Liver (tissue), 9 donors: ENCODE data around the gene TMED1. TPM values are rescaled to one million over a fixed set of nuclear protein-coding genes. Genes with fewer than 3 reads are reported as not detected.

Source experiments
- DNase-seq: peaks from one replicate; pipeline ENCODE4 v3.0.0-alpha.2; 2017; ENCODE audit warnings: low spot score
- H3K27ac ChIP-seq, 2 donors: one replicate each; pipeline ENCODE4 v1.7.0; 2013; ENCODE audit warnings: inconsistent platforms in 2 of 2, low read length in 2 of 2, control low read depth in 1 of 2, low read depth in 1 of 2, mild to moderate bottlenecking in 1 of 2
- H3K27me3 ChIP-seq, 4 donors: one replicate each; pipeline versions ENCODE4 v1.6.1 to v1.7.0; 2013; ENCODE audit warnings: low read length in 3 of 4, inconsistent platforms in 1 of 4, mild to moderate bottlenecking in 1 of 4, moderate library complexity in 1 of 4; ENCODE audit not compliant: control insufficient read depth in 4 of 4, insufficient read depth in 4 of 4
- H3K36me3 ChIP-seq, 4 donors: one replicate each; pipeline versions ENCODE4 v1.6.1 to v1.7.0; 2013; ENCODE audit warnings: low read length in 3 of 4, mild to moderate bottlenecking in 3 of 4, low read depth in 1 of 4, moderate library complexity in 1 of 4; ENCODE audit not compliant: control insufficient read depth in 4 of 4, insufficient read depth in 3 of 4
- H3K4me1 ChIP-seq, 4 donors: one replicate each; pipeline versions ENCODE4 v1.6.1 to v1.7.0; 2013; ENCODE audit warnings: low read length in 3 of 4, mild to moderate bottlenecking in 3 of 4, moderate library complexity in 1 of 4; ENCODE audit not compliant: control insufficient read depth in 4 of 4, insufficient read depth in 4 of 4
- H3K4me3 ChIP-seq, 3 donors: one replicate each; pipeline versions ENCODE4 v1.6.1 to v1.7.0; 2013; ENCODE audit warnings: low read length in 3 of 3, control low read depth in 1 of 3, low read depth in 1 of 3, mild to moderate bottlenecking in 1 of 3
- H3K9ac ChIP-seq, 2 donors: one replicate each; pipeline ENCODE4 v1.7.0; 2013; ENCODE audit warnings: low read length in 2 of 2, mild to moderate bottlenecking in 2 of 2, moderate library complexity in 2 of 2, control low read depth in 1 of 2, low read depth in 1 of 2
- H3K9me3 ChIP-seq, 4 donors: one replicate each; pipeline versions ENCODE4 v1.6.1 to v1.7.0; 2013; ENCODE audit warnings: low read length in 3 of 4; ENCODE audit not compliant: control insufficient read depth in 4 of 4
- CTCF ChIP-seq: fragments of 150-350 bp; IDR thresholded peaks from 2 replicates; pipeline ENCODE4 v1.5.1; 2017; ENCODE audit warnings: improper control_type of control experiment, low read depth, low read length; ENCODE audit not compliant: missing input control
- EGR1 ChIP-seq, 2 donors: IDR thresholded peaks; 2 replicates each; pipeline ENCODE4 v1.6.1; 2016 to 2018; ENCODE audit warnings: antibody characterized with exemption in 2 of 2, low read depth in 2 of 2
- FOXA1 ChIP-seq: IDR thresholded peaks from 2 replicates; pipeline ENCODE4 v1.6.1; 2016; ENCODE audit warnings: antibody characterized with exemption
- FOXA2 ChIP-seq: IDR thresholded peaks from 2 replicates; pipeline ENCODE4 v1.6.1; 2016; ENCODE audit warnings: antibody characterized with exemption
- GABPA ChIP-seq, 2 donors: IDR thresholded peaks in 1 of 2; conservative IDR thresholded peaks in 1 of 2; 2 replicates each; pipeline ENCODE4 v1.6.1; 2016; ENCODE audit warnings: antibody characterized with exemption in 2 of 2, mild to moderate bottlenecking in 1 of 2, moderate library complexity in 1 of 2
- HNF4A ChIP-seq, 2 donors: conservative IDR thresholded peaks; 2 replicates each; pipeline ENCODE4 v1.6.1; 2016; ENCODE audit warnings: antibody characterized with exemption in 2 of 2, mild to moderate bottlenecking in 2 of 2
- HNF4G ChIP-seq: IDR thresholded peaks from 2 replicates; pipeline ENCODE4 v1.6.1; 2016; ENCODE audit warnings: antibody characterized with exemption
- JUND ChIP-seq, 2 donors: IDR thresholded peaks; 2 replicates each; pipeline ENCODE4 v1.6.1; 2016; ENCODE audit warnings: antibody characterized with exemption in 2 of 2
- NR2F2 ChIP-seq: IDR thresholded peaks from 2 replicates; pipeline ENCODE4 v1.6.1; 2016; ENCODE audit warnings: antibody characterized with exemption
- RAD21 ChIP-seq, 2 donors: IDR thresholded peaks; 2 replicates each; pipeline ENCODE4 v1.6.1; 2016; ENCODE audit warnings: antibody characterized with exemption in 2 of 2, mild to moderate bottlenecking in 2 of 2
- RXRA ChIP-seq, 2 donors: IDR thresholded peaks; 2 replicates each; pipeline ENCODE4 v1.6.1; 2017 to 2018; ENCODE audit warnings: antibody characterized with exemption in 2 of 2, mild to moderate bottlenecking in 1 of 2
- SP1 ChIP-seq: IDR thresholded peaks from 2 replicates; pipeline ENCODE4 v1.6.1; 2018; ENCODE audit warnings: antibody characterized with exemption, mild to moderate bottlenecking
- TAF1 ChIP-seq: conservative IDR thresholded peaks from 2 replicates; pipeline ENCODE4 v1.6.1; 2016; ENCODE audit warnings: antibody characterized with exemption, mild to moderate bottlenecking
- YY1 ChIP-seq: IDR thresholded peaks from 2 replicates; pipeline ENCODE4 v1.6.1; 2016; ENCODE audit warnings: antibody characterized with exemption, mild to moderate bottlenecking
- WGBS: extraction: QIAGEN DNeasy Blood & Tissue Kit; methylation state at CpG from one replicate; pipeline ENCODE4 v1.1.7; 2013; 5-methylcytosine and 5-hydroxymethylcytosine counted together
- polyA plus RNA-seq, 2 donors: library from polyadenylated mRNA; stranded (reverse) in 1 of 2; unstranded in 1 of 2; fragments of 200-250 nt in 1 of 2; fragments of >200 nt in 1 of 2; fragmentation: Nextera tagmentation in 1 of 2; extraction: Ambion mirVana in 1 of 2; gene quantifications; one replicate each; pipeline versions ENCODE4 v1.2.1 to v1.2.3, GENCODE V29; 2013 to 2015
- total RNA-seq, 2 donors: library from RNA; depleted of rRNA; stranded (reverse); fragments of >200 nt; gene quantifications; one replicate each; pipeline ENCODE4 v1.2.3, GENCODE V29; 2014
- TF ChIP-seq, protein P1 (sequence below): IDR thresholded peaks from 2 replicates; pipeline ENCODE4 v1.6.1; 2016; ENCODE audit warnings: antibody characterized with exemption, mild to moderate bottlenecking
- TF ChIP-seq, protein P2 (sequence below): IDR thresholded peaks from 2 replicates; pipeline ENCODE4 v1.6.1; 2016; ENCODE audit warnings: antibody characterized with exemption
- TF ChIP-seq, protein P3 (sequence below): IDR thresholded peaks from 2 replicates; pipeline ENCODE4 v1.6.1; 2016; ENCODE audit warnings: antibody characterized with exemption
- TF ChIP-seq, protein P4 (sequence below): IDR thresholded peaks from 2 replicates; pipeline ENCODE4 v1.6.1; 2016; ENCODE audit warnings: antibody characterized with exemption
- donor health status: healthy.
- donor health status: healthy.
- donor health status: healthy.
- donor health status: healthy.
- donor health status: healthy.

Gene TMED1
- total and polyA plus RNA-seq, 4 donors: 17.8 to 34.7 (median 26.6) TPM

DNA sequence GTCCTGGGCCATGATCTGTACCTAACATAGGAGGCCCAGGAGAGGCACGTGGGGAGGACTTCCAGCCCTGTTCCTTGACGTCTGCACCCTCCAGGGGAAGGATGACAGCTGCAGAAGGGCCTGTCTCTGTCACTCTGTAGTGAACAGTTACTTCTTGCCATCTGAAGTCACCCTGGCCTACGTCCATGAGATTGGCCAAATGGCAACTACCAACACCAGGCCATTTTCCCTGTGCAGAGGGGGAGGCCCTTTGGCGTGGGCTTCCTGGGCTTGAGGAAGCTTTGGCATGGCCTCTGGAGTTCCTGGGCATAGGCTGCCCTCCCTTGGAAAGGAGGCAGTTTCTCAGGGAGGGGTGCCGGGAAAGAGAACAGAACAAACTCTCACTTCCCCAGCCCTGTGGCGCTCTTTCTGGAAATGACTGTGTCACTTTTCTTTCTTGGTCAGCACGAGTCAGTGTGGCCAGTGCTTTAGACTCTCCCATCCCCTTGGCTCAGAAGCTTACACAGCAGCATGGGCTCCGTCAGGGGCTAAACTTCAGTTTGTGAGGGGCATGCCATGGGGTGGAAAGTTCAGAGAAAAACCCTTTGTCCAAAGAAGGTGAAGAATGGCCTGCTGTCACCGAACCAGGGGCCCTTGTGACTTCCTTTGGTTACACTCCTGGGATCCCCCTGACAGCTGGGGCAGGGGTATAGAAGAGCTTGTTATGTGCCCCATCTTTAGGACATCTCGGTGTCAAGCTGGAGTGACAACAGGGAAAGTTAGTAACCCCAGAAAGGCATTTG lies 40.6 kb upstream of the TMED1 start:
- peaks cover 15 to 29% (median 22%) of the 10 kb centered on the region in 4 donors for H3K4me1 ChIP-seq
- no peaks in the 10 kb centered on the region for H3K9me3 ChIP-seq
- no peaks in the 10 kb centered on the region for H3K36me3 ChIP-seq
- DNase-seq: no peak
- 81% methylated on average over 10 of the region's 10 CpGs for WGBS
- H3K9ac ChIP-seq: no peak overlapping the region
- H3K27ac ChIP-seq: peak overlapping the region in 1 of 2 donors; percentile 23
- no peak for TF ChIP-seq CTCF
- TF ChIP-seq FOXA1: no peak
- TF ChIP-seq RAD21 (IDR thresholded peaks at IDR 0.05): no peak
- TF ChIP-seq, protein P1, sequence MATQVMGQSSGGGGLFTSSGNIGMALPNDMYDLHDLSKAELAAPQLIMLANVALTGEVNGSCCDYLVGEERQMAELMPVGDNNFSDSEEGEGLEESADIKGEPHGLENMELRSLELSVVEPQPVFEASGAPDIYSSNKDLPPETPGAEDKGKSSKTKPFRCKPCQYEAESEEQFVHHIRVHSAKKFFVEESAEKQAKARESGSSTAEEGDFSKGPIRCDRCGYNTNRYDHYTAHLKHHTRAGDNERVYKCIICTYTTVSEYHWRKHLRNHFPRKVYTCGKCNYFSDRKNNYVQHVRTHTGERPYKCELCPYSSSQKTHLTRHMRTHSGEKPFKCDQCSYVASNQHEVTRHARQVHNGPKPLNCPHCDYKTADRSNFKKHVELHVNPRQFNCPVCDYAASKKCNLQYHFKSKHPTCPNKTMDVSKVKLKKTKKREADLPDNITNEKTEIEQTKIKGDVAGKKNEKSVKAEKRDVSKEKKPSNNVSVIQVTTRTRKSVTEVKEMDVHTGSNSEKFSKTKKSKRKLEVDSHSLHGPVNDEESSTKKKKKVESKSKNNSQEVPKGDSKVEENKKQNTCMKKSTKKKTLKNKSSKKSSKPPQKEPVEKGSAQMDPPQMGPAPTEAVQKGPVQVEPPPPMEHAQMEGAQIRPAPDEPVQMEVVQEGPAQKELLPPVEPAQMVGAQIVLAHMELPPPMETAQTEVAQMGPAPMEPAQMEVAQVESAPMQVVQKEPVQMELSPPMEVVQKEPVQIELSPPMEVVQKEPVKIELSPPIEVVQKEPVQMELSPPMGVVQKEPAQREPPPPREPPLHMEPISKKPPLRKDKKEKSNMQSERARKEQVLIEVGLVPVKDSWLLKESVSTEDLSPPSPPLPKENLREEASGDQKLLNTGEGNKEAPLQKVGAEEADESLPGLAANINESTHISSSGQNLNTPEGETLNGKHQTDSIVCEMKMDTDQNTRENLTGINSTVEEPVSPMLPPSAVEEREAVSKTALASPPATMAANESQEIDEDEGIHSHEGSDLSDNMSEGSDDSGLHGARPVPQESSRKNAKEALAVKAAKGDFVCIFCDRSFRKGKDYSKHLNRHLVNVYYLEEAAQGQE: no peak
- no peak for TF ChIP-seq EGR1 (IDR thresholded peaks at IDR 0.05; ENCODE audit: low read depth in 2 of 2)
- TF ChIP-seq FOXA2: no peak
- no peak for TF ChIP-seq RXRA (IDR thresholded peaks at IDR 0.05)
- no peak for TF ChIP-seq SP1
- no peak for TF ChIP-seq JUND (IDR thresholded peaks at IDR 0.05)
- TF ChIP-seq, protein P2, sequence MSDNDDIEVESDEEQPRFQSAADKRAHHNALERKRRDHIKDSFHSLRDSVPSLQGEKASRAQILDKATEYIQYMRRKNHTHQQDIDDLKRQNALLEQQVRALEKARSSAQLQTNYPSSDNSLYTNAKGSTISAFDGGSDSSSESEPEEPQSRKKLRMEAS: no peak
- TF ChIP-seq, protein P3, sequence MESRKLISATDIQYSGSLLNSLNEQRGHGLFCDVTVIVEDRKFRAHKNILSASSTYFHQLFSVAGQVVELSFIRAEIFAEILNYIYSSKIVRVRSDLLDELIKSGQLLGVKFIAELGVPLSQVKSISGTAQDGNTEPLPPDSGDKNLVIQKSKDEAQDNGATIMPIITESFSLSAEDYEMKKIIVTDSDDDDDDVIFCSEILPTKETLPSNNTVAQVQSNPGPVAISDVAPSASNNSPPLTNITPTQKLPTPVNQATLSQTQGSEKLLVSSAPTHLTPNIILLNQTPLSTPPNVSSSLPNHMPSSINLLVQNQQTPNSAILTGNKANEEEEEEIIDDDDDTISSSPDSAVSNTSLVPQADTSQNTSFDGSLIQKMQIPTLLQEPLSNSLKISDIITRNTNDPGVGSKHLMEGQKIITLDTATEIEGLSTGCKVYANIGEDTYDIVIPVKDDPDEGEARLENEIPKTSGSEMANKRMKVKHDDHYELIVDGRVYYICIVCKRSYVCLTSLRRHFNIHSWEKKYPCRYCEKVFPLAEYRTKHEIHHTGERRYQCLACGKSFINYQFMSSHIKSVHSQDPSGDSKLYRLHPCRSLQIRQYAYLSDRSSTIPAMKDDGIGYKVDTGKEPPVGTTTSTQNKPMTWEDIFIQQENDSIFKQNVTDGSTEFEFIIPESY: no peak
- TF ChIP-seq, protein P4, sequence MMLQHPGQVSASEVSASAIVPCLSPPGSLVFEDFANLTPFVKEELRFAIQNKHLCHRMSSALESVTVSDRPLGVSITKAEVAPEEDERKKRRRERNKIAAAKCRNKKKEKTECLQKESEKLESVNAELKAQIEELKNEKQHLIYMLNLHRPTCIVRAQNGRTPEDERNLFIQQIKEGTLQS: no peak
- no peak for TF ChIP-seq TAF1
- TF ChIP-seq NR2F2: no peak
- no peak for TF ChIP-seq HNF4A (conservative IDR thresholded peaks at IDR 0.05)
- TF ChIP-seq HNF4G: no peak
- no peak for TF ChIP-seq GABPA (IDR thresholded peaks at IDR 0.05 in 1 of 2, conservative IDR thresholded peaks at IDR 0.05 in 1 of 2)
- TF ChIP-seq YY1: no peak
- no peaks in the 10 kb centered on the region for H3K27me3 ChIP-seq
- H3K4me3 ChIP-seq: no peak overlapping the region
